Hepatocyte (in vitro differentiated cells): ENCODE results near the gene PHLPP1.

ENCODE experiments used
- CTCF ChIP-seq: fragments of 200-600 bp; sonication (generic); IDR thresholded peaks from 2 replicates; pipeline ENCODE4 v1.5.1; 2016; ENCODE audit warnings: antibody characterized with exemption, mild to moderate bottlenecking; ENCODE audit not compliant: poor library complexity
- EZH2 ChIP-seq: fragments of 200-600 bp; sonication (generic); IDR thresholded peaks from 2 replicates; pipeline ENCODE4 v1.6.1; 2016; ENCODE audit warnings: antibody characterized with exemption, mild to moderate bottlenecking, borderline replicate concordance

DNA sequence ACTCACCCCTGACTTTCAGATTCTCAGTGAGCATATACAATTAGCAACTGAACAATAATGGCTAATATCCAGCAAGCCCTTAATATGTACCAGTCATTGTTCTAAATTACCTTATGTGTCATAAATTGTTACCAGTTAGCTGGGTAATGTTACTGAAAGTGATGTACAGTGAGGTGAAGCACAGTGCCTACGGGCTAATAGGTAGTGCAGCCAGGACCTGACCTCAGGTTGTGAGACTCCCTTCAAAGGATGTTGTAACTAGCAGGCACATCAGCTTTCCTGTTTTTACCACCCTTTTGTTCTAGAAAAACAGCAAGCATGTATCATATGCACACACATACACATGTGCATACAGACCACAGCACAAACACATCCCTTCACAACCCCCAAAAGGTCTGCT is 258.3 kb downstream of the PHLPP1 start:
- TF ChIP-seq CTCF (no peak), EZH2 (no peak)
